ENCODE results near the gene RYR1.
"Not testable (repeated sequence)": the region's sequence is repeated elsewhere in the genome, so short reads cannot be mapped to it uniquely, and the experiment has no call there.

Gene RYR1

DNA sequence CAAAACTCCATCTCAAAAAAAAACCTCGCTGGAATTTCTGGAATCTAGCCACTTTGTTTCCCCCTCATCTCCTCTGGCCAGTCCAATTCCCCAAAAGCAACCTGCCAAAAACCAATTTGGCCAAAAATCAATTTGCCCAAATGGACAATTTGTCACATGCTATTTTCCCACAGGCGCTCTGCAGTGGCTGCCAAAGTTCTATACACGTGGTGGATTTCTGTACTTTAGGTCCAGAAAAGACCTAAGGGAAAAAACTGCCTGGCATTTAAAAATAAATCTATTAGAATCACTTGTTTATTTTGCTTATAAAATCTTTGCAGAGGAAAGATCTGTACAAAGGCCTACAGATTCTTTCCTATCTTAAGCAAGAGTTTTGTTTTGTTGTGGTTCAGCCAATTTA is 104.9 kb downstream of the RYR1 start:
- no peak for DNase-seq (ENCODE audit: low read depth in 3 of 3)

DNA sequence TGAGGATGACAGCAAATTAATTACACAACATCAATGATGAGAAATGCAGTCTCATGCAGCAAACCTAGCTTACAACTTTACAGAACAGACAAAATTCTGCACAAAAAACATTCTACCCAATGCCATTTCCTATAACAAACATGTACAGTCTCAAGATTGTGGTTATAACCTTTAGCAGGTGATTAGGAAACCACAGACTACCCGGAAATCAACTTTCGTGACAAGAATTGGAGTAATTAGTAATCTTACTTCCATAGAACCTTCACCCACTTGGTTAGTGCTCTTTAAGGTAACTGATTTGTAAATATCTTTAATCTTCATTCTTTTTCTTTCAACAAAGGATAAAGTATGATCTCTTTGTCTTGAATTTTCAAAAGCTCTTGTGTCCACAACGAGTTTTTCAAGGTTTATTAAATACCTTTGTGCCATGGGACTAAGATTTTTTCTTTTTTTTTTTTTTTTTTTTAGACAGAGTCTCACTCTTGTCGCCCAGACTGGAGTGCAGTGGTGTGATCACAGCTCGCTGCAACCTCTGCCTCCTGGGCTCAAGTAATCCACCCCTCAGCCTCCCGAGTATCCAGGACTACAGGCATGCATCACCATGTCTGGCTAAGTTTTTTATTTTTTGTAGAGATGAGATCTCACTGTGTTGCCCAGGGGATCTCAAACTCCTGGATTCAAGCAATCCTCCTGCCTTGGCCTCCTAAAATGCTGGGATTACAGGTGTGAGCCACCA is 105.5 kb downstream of the RYR1 start:
- peak in 1 of 3 donors; percentile 32 for DNase-seq (ENCODE audit: low read depth in 3 of 3)

DNA sequence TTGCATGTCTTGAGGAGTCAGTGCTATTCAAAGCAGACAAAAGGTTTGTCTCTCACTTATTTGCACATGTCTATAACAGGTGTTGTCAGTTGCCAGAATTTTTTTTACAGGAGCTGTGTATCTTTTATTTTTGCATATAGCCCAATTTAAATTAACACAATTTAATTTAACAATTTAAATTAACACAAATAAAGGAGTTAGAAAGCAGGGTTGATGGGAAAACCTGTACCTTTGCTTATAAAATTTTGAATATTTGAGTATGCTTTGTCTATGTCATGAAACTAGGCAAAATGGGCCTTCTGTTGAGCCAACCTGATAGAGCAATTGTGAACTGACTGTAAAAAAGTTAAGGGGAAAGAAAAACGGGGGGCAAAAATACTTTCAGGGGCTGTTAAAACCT is 106.3 kb downstream of the RYR1 start:
- DNase-seq (ENCODE audit: low read depth in 3 of 3) = no peak

DNA sequence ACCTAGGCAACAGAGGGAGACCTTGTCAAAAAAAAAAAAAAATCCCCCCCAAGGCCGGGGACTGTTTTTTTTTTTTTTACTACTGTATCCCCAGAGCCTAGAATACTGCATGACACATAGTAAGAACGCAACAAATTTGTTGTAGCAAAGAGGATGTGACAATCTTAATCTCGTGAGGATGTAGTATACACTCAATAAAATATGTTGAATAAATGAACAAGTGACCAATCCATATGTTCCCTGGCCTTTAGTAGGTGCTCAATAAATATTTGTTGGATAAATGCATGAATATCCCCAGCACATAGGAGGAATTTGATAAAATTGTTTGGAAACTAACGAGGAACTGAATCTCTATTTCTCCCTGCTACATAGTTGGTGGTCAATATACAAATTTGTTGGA is 108.5 kb downstream of the RYR1 start:
- no peak for DNase-seq (ENCODE audit: low read depth in 3 of 3)

DNA sequence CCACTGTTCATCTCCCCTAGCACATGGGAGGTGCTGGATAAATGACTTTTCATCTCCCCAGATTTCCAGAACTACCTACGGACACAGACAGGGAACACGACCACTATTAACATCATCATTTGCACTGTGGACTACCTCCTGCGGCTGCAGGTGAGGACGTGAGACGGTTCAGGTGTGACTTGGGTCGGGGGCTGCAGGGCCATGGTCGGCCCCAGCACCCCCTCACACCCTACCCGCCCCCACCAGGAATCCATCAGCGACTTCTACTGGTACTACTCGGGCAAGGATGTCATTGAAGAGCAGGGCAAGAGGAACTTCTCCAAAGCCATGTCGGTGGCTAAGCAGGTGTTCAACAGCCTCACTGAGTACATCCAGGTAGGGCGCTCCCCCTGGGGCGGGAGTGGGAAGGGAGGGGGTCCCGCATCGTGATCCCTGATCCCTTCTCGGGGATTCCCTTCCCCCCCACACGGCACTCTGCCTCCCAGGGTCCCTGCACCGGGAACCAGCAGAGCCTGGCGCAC is 109.9 kb downstream of the RYR1 start:
- DNase-seq (ENCODE audit: low read depth in 3 of 3) = no peak

DNA sequence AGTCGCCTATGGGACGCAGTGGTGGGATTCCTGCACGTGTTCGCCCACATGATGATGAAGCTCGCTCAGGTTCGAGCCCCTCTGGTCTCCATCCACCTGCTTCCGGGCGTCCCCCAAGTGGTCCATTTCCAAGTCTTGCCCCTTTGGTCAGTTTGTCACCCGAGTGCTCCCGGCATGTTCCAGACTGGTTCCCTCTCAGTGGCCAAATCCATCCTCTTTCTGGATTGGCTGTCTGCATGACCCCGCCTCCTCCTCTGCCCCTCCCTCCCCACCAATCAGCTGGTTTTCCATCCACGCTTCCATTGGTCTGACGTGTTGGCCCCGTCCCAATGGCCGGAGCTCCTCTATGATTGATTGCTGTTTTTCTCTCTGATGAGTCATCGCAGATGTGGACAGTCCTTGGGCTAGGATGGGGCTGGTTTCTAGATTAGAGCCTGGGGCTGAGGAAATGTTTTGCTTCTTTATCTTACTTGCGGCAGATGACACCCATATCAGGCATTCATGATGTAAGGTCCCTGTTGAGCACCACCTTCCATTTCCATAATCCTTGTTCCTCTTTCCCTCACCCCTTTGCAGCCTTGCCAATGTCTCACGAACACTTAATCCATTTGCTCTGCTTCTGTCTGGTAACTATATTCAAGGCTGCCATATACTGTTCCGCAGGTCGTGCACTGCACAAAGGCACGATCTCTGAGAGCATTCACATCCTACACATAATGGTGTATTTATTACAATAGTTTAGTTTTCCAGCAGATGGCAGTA is 110.5 kb downstream of the RYR1 start:
- DNase-seq (ENCODE audit: low read depth in 3 of 3) = peak in 1 of 3 donors; percentile 24

DNA sequence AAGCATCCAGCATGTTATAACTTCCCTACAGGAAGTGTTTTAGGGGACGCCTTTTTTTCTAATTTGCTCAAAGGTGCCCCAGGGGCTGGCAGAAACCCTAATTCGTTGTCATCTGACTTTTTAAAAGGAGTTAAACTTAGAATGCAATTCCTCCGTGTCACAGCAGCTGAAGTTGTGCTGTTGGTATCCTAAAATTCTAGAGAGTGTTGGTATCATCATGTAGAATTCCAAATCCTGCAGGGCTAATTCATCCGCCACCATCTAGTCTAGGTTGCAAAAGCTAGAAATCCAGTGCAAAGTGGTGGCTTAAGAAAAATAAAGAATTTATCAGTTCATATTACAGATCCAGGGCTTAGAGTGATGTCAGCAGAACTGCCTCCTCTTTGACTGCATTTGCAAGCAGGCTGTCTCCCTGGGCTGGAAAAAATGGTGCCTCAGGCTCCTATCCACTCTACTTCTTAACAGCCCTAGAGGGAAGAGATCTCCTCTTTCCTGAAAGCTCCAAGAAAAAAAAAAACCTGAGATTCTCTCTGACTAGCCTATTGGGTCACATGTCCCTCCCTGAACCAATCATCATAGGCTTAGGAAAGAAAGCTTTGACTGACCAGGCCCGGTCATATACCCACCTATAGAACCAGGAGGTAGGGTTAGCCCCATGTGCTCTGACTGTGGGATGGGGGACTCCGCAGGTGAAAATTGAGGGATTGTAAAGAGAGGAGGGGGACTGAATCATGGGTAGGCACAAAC is 111.3 kb downstream of the RYR1 start:
- no peak for DNase-seq (ENCODE audit: low read depth in 3 of 3)

DNA sequence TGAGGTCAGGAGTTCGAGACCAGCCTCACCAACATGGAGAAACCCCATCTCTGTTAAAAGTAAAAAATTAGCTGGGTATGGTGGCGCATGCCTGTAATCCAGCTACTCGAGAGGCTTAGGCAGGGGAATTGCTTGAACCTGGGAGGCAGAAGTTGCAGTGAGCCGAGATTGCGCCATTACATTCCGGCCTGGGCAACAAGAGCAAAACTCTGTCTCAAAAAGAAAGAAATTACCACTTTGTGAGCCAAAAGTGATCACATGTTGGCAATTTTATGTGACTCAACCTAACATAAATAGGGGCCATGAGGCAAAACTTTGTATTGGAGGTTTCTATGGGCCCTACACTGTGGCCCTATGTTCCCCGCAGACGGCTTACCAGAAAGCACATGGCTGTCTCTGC is 112.1 kb downstream of the RYR1 start:
- DNase-seq (ENCODE audit: low read depth in 3 of 3) = no peak

DNA sequence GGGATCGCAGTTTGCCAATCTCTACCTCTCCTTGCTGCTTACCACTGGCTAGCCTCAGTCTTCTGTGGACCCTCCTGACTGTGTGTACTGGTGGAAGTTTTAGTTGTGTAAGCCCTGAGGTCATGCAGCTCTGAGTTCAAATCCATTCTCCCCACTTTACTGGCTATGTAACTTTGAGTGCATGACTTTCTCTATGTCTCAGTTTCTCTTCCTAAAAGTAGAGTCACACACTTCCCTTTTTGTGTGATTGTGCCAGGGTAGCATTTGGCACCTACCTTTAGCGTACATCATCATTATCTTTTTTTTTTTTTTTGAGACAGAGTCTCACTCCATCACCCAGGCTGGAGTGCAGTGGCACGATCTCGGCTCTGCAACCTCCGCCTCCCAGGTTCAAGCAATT is 113.9 kb downstream of the RYR1 start:
- no peak for DNase-seq (ENCODE audit: low read depth in 3 of 3)

DNA sequence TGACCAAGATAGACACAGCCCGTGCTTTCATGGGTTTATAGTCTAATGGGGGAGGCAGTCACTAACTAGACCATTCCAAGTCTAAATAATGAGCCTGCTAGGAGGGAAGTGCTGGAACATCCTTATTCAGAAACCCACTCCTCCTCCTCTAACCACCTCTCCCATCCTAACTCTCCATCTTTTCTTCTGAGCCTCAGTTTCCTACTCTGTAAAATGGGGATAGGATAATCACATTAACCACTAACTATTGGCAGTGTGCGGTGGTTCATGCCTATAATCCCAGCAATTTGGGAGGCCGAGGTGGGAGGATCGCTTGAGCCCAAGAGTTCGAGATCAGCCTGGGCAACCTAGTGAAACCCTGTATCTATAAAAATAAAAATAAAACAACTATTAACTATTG is 115.6 kb downstream of the RYR1 start:
- DNase-seq (ENCODE audit: low read depth in 3 of 3) = no peak

DNA sequence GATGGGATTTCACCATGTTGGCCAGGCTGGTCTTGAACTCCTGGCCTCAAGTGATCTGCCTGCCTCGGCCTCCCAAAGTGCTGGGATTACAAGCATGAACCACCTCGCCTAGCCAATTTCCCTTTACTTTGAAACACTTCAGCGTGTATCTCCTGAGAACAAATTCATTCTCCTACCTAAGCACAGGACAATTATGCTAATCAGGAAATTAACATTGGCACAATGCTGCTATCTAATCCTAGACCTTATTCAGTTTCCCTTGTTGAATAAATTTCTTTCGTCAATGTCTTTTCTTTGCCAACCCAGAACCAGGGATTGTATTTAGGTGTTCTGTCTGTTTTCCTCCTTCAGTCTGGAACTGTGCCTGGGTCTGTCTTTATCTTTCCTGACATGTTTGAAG is 116.5 kb downstream of the RYR1 start:
- DNase-seq (ENCODE audit: low read depth in 3 of 3) = no peak

DNA sequence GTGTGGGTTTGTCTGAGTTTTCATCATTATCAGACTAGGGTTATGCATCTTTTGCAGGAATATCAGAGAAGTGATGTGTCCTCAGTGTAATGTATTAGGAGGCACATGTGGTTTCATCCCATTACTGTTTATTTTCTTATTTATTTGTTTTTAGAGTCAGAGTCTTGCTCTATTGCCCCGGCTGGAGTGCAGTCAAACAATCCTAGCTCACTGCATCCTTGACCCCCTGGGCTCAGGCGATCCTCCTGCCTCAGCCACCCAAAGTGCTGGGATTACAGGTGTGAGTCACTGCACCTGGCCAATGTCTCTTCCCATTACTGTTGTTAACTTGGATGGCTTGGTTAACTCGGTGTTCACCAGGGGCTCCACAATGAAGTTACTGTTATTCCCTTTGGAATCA is 116.9 kb downstream of the RYR1 start:
- DNase-seq (ENCODE audit: low read depth in 3 of 3) = no peak

DNA sequence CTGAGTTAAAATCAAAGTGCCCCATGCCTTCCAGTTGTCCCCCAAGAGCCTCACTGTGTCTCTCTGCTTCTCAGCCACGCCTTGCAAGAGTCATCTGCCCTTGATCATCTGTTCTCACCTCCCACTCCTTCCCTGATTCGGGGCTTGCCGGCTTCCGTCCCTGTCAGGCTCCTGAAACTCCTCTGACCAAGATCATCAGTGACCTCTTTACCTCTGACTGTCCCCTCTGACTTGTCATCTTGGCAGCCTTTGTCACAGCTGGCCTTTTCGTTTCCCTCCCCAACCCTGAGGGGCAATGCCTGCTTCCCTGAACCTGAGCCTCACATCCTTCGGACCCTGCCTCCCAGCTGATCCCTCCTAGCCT is 117.9 kb downstream of the RYR1 start:
- peak in 2 of 3 donors; percentile 50 for DNase-seq (ENCODE audit: low read depth in 3 of 3)

DNA sequence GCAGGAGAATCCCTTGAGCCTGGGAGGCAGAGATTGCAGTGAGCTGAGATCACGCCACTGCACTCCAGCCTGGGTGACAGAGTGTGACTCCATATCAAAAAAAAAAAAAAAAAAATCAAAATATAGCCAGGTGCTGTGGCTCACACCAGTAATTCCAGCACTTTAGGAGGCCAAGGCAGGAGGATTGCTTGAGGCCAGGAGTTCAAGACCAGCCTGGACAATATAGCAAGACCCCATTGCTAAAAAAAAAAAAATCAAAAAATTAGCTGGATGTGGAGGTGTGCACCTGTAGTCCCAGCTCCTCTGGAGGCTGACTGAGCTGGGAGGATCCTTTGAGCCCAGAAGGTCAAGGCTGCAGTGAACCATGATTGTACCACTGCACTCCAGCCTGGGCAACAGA is 119.7 kb downstream of the RYR1 start:
- not testable (repeated sequence) for DNase-seq (ENCODE audit: low read depth in 3 of 3)

DNA sequence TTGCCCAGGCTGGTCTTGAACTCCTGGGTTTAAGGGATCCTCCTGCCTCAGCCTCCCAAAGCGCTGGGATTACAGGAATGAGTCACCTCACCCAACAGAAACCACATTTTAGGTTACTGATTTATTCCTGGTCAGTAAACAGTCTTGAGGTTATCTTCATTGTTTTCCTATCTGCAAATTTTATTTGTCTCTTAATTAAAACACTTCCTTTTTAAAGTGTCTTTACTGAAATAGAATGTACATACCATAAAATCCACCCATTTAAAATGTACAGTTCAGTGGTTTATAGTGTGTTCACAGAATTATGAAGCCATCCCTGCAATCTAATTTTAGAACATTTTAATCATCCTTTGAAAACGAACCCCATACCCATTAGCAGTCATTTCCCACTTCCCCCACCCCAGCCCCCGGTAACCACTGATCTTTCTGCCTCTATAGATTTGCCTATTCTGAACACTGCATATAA is 121.2 kb downstream of the RYR1 start:
- DNase-seq (ENCODE audit: low read depth in 3 of 3) = no peak

DNA sequence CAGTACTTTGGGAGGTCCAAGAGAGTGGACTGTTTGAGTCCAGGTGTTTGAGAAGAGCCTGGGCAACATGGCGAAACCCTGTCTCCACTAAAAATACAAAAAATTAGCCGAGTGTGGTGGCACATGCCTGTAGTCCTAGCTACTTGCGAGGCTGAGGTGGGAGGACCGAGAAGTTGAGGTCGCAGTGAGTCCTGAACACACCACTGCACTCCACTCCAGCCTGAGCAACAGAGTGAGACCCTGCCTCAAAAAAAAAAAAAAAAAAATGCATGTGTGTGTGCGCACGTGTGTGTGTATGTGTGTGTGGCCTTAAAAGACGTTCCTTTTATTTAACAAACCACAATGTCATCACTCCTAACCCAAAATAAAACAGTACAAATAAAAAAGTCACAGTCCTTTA is 121.7 kb downstream of the RYR1 start:
- no peak for DNase-seq (ENCODE audit: low read depth in 3 of 3)

DNA sequence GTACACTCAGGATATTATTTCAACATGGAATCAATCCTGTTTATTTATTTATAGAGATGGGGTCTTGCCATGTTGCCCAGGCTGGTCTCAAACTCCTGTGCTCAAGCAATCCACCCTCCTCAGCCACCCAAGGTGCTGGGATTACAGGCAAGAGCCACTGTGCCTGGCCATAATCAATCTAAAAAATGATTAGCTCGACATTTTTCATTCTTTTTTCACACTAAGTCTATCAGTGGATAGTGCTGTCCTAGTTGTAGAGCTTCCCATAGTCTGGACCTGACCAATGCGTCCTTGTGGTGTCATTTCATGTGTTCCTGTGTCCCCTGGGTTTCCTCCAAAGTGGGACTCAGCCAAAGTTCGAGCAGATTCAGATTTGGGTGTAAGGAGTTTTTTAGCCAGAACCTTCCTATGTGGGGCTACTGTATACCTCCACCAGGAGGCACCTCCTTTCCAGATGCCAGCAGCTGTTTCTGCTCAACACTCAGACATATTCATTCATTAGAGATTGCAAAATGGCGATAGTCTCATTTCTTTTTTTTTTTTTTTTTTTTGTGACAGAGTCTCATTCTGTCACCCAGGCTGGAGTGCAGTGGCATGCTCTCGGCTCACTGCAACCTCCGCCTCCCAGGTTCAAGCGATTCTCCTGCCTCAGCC is 123.2 kb downstream of the RYR1 start:
- no peak for DNase-seq (ENCODE audit: low read depth in 3 of 3)

DNA sequence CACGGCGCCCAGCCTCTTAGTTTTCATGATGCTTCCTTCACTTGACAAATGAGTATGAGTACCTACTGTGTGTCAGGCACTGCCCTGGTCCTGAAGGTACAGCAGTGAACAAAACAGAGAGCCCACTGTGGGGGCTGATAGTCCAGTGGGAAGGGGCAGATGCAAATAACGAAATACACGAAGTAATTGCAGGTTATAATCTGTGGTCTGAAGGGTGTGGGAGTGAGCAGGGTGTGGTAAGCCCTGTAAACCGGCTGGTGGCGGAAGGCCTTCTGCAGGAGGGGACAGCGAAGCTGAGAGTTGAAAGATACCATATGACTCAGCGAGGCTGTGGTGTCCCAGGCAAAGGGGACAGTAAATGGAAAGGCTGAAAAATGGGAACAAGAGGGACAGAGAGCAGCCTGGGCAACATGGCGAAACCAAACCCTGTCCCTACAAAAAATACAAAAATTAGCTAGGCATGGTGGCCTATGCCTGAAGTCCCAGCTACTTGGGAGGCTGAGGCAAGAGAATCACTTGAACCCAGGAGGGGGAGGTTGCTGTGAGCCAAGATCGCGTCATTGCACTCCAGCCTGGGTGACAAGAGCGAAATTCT is 123.8 kb downstream of the RYR1 start:
- no peak for DNase-seq (ENCODE audit: low read depth in 3 of 3)

DNA sequence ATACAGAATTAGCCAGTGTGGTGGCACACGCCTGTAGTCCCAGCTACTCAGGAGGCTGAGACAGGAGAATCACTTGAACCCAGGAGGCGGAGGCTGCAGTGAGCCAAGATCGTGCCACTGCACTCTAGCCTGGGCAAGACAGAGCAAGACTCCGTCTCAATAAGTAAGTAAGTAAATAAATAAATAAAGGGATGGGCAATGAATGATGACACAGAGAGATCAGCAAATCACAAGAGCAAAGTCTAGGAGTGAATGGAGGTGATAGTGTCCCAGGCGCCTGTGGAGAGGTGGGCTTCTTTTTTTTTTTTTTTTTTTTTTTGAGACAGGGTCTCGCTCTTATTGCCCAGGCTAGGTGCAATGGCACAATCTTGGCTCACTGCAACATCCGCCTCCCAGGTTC is 125.4 kb downstream of the RYR1 start:
- not testable (repeated sequence) for DNase-seq (ENCODE audit: low read depth in 3 of 3)

DNA sequence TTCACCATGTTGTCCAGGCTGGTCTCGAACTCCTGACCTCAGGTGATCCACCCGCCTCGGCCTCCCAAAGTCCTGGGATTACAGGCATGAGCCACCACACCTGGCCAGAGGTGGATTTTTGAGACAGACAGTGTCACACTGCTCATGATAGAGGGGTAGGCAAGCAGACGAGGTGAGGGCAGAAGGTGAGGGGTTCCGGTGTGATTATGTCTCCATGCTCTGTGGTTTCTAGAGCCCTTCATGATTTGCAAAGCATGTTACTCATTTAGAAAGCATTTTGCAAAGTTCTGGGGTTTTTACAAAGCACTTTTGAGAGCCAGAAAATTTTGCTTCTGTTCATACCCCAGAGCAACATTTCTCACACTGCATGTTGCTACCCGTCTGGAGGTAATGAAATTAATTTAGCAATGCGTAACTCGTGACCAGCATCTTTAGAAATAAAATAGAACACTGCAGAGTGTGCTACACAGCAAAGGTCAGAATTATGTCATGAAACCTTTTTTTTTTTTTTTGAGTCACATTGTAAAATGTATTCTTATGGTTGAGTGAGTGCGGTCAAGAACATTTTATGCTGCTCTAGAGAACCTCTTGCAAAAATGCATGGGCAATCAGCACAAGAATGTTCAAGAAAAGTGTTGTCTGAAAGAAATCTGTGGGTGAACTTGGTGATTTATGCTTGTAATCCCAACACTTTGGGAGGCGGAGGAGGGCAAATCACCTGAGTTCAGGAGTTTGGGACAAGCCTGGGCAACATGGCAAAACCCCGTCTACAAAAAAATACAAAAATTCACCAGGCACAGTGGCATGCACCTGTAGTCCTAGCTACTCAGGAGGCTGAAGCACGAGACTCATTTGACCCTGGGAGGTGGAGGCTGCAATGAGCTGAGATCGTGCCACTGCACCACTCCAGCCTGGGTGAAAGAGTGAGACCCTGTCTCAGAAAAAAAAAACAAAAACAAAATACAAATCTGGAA is 126.2 kb downstream of the RYR1 start:
- no peak for DNase-seq (ENCODE audit: low read depth in 3 of 3)

Measured in stimulated activated CD4-positive, alpha-beta T cell treated with anti-CD3 and anti-CD28 coated beads, TNF-alpha, amount 100 ng/mL, for 48 hours (primary cell).